ENCODE data around the gene HIF3A.
"Not testable (repeated sequence)": the region's sequence is repeated elsewhere in the genome, so short reads cannot be mapped to it uniquely, and the experiment has no call there.

Gene HIF3A

DNA sequence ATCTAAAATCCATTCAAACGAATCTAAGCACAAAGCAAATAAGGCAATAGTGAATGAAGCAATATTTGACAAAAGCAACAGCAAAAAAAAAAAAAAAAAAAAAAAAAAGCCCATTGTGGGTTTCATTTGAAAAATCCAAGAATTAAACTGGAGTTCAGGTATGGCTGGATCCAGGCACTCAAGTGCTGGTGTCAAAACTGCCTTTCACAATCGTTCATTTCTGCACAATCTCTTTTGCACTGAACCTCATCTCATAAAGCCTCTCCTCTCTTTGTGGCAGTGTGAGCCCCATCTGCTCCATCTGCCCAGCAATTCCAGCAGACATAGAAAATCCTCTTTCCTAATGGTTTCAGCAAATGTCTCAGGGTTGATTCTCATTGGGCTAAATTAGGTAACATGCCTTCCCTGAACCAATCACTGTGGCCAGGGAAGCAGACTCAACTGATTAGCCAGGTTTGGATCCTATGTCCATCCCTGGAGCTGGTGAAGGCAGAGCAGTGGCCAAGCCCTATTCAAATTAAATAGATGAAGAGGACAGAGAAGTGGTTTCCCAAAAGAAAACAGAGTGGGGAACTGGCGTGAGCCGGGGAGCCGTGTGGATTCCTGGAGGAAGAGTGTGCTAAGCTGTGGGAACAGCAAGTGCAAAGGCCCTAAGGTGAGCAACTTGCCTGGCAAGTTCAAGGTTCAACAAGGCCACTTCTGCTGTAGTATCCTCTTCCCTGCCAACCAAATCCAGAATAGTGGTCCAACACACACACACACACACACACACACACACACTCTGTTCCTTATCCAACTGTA lies 1.2 kb upstream of the HIF3A start:
- DNase-seq = no peak

DNA sequence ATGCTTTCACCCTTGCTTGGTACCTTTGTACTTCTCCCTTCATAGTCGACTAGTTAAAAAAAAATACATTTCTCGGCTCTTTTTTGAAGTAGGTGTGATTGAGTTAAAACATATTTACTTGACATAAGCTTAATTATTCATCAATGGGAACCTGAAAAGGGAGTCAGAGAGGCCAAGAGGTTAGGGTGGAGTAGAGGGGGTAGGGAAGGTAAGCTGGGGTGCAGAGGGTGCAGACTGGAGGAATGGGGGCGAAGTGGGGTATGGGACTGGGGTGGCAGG lies 701 bp upstream of the HIF3A start:
- no peak for DNase-seq

DNA sequence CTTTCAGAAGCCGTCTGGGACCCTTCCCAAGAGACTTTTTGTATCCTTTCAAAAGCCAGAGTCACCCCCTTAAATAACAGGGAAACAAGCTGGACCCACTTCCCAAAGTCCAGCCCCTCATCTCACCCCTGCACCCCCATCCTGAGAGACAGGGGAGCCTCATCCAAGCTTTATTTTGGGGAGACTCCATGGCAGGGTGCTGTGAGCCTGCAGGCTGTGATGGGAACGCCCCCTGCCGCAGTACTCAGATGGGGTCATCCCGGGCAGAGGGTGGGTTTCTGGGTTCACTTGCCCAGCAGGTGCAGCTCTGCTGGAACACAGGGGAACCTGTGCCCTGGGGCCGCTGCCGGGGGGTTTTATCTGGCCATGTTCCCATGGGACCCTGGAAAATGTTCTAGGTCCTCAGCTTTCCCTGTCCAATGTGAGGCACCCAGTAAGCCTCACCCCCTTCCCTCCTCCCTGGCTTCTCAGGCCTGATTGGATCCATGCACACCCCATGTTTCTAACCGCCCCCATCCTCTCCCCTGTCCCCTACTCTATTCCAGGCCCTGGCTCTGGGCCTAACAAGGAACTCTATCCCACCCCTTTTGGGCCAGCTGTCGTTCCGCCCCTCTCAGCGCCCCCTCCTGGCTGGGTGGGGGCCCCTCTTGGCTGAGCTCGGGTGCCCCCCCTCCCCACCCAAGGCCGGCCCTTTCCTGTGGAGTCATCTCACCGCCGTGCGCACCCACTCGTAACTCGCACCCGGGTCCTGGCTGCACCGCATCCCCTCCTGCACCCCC lies 1.0 kb downstream of the HIF3A start:
- DNase-seq = no peak

DNA sequence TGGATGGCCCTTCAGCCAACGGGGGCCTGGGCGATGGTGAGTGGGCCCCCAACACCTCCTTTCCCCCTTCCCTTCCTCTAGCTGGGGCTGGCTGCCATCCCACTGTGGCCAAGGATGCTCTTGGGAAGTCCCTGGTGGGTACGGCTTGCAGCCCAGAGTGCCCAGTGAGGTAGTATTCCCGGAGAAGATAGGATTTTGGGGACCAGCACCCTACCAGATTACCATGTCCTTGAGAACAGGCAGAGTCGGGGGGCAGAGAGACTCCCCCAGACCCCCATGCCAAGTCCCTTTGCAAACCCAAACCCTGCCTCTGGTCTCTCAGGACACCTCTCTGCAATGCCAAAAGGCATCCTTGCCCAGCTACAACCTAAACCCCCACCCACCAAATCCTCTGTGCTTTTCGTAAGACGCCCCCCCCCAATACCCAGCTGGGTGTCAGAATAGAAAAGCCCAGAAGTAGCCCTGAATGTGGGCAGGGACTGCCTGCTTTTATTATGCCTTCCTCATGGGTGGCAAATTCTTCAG lies 1.7 kb downstream of the HIF3A start:
- DNase-seq = no peak

DNA sequence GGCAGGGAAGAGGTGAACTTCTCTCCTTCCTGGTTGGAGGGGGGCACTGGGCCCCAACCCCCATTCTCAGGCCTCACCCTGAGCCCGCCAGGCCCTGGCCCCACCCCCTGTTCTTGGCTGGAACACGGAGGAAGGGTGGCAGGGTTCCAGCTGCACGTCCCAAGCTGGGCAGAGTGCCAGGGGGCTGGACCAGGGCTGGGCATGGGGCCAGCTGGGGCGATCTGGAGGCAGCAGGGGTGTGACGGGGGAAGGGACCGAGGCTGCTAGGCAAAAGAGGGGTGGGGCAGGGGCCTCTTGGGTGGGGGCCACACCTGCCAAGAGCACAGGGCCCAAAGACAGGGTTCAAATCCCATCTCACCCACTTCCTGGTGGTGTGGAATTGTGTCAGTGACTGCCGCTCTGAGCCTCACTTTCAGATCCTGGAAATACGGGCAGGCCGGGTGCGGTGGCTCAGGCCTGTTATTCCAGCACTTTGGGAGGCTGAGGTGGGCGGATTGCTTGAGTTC lies 2.2 kb downstream of the HIF3A start:
- no peak for DNase-seq

DNA sequence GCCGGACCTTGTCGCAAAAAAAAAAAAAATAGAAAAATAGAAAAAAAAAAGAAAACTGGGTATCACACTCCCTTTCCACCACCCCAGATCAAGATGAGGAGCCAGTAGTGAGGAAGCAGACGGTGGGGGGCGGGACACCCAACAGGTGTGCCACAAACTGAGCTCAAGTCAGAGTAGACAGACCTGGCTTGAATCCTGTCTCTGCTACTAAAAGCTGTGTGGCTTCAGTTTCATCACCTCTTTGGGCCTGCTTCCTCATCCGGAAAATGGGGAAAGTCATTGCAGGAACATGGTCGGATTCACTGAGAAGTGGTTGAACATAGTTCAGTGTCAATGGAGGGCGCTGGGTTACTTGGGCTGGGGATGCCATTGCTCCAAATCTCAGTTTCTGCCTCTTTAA lies 2.9 kb downstream of the HIF3A start:
- no peak for DNase-seq

DNA sequence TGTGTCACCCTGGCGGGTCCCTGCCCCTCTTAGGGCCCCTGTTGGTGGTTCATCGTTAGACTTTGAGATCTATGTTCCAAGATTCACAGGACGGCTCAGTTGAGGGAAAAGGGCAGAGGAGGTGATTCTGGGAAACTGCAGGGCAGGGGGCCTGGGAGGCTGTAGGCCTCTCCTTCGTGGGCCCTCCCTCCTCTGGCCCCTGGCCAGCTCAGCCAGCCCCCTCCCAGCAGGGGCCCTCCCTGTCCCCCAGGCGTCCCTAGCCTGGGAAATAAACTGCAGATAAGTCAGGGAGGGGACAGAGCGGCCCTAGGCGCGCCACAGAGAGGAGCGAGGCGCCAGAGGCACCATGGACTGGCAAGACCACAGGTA lies 6.5 kb downstream of the HIF3A start:
- DNase-seq = no peak

DNA sequence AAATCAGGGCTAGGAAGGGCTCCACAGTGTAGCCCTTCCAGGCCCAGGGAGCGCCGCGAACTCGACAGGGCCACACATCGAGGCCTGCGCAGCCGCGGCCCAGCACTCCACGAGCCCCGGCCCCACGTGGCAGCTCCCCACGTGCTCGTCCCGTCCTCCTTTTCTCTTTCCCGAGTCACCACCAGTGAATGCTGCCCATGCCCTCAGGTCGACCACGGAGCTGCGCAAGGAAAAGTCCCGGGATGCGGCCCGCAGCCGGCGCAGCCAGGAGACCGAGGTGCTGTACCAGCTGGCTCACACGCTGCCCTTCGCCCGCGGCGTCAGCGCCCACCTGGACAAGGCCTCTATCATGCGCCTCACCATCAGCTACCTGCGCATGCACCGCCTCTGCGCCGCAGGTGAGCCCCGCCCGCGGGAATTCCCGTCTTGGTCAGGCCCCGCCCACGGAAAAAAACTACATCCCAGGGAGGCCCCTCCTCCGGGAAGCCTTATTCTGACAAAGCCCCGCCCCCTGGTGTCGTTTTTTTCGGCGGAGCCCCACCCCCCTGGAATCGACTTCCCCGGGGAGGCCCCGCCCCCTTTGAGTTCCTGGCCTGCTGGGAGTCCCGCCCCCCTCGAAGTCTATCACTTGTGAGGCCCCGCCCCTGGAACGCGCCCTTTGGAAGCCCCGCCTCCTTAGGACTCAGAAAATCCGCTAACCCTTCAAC lies 7.0 kb downstream of the HIF3A start:
- DNase-seq = no peak

DNA sequence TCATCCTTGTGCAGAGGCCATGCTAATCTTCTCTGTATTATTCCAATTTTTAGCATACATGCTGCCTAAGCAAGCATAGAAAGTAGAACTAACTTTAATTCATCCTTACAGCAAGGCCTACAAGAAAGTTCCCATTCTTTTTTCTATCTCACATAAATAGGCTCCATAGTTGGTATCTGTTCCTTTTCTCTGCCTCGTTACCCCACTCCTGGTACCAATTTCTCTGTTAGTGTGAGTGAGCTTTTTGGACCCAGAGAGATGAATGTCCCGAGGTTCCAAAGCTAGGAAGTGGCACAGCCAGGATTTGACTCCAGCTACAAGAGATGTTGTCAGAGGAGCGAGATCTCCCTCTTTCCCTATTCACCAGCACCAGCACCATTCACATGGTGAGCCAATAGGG lies 9.7 kb downstream of the HIF3A start:
- no peak for DNase-seq

DNA sequence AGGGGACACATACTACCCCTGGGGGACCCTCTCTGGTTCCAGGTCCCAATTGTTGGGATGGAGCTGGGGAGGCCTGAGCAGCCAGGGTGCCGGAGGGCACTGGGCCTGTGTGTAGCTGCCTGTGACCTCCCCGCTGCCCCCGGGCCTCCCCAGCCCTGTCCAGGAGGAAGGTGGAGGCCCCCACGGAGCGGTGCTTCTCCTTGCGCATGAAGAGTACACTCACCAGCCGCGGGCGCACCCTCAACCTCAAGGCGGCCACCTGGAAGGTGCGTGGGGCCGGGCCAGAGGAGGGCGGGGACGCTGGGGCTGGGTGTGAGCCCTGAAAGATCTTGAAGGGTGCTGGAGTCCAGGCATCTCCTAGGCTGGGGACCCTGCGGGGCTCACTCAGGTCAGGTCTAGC lies 11.7 kb downstream of the HIF3A start:
- no peak for DNase-seq

DNA sequence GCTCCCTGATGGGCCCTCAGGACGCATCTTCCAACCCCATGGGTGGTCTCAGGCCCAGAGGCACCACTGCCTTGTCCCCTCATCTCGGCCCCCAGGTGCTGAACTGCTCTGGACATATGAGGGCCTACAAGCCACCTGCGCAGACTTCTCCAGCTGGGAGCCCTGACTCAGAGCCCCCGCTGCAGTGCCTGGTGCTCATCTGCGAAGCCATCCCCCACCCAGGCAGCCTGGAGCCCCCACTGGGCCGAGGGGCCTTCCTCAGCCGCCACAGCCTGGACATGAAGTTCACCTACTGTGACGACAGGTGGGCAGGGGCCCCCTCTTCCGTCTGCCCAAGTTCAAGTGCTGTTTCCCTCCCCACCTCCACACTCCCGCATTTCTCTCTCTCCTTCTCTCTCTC lies 12.2 kb downstream of the HIF3A start:
- DNase-seq = no peak

DNA sequence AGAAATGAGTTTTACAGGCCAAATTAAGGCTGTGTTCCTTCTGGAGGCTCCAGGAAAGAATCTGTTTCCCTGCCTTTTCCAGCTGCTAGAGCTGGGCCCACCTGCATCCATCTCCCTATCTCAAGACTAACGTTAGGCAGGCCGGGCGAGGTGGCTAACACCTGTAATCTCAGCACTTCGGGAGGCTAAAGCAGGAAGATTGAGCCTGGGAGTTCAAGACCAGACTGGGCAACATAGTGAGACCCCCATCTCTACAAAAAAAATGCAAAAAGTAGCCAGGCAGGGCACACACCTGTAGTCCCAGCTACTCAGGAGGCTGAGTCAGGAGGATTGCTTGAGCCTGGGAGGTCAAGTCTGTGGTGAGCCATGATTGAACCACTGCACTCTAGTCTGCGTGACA lies 14.6 kb downstream of the HIF3A start:
- no peak for DNase-seq

DNA sequence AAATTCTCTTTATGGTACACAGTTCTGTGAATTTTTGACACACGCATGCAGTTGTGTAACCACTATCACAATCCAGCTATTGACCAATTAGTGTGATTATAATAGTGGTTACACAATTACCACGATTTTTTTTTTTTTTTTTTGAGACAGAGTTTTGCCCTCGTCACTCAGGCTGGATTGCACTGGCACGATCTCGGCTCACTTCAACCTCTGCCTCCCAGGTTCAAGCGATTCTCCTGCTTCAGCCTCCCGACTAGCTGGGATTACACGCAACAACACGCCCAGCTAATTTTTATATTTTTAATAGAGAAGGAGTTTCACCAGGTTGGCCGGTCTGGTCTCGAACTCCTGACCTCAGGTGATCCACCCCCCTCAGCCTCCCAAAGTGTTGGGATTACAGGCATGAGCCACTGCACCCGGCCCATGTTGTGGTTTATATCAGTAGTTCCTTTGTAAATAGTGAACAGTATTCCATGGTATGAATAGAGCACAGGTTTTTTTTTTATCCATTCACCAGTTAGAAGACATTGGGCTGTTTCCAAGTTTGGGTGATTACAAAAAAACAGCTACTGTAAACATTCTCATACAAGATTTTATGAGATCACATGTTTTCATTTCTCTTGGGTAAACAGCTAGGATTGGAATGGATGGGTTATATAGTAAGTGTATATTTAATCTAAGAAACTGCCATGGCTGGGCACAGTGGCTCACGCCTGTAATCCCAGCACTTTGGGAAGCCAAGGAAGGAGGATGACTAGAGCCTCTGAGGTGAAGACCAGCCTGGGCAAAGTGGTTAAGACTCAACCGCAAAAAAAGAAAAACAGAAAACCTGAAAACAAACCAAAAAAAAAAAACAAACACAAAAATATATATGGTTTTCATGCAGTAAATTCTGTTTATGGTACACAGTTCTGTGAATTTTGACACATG lies 17.0 kb downstream of the HIF3A start:
- DNase-seq = not testable (repeated sequence)

DNA sequence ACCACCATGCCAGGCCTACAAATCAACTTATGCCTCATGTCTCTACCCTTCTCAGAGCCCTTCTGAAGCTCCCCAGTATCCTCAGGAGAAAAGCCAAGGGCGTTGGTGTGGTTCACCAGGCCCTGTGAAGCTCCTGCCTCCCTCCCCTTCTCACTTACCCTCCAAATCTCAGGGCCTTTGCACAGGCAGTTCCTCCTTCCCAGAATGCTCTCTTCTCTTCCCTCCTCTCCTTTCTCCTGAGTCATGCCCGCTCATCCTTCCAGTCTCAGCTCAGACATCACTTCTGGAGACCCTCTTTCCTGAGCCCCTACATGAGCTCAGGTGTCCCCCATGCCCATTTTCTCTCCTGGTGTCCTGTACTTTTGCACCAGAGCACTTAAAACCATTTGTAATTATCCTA lies 20.5 kb downstream of the HIF3A start:
- DNase-seq = no peak

DNA sequence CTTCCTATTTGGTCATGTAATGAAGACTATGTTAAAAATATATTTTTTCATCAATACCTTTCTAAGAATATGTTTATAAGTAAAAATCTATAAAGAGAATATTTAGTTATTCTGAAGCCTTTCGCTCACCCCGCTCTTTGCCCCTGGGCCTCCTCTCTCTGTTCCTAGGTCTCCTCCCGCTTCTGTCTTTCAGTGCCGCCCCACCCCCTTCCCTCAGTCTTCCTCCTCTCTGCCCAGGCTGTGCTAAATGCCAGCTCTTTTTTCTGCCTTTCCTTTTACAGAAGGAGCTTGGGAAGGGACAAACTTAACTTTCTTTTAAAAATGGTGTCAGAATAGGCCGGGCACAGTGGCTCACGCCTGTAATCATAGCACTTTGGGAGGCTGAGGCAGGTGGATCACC lies 22.8 kb downstream of the HIF3A start:
- DNase-seq = no peak

DNA sequence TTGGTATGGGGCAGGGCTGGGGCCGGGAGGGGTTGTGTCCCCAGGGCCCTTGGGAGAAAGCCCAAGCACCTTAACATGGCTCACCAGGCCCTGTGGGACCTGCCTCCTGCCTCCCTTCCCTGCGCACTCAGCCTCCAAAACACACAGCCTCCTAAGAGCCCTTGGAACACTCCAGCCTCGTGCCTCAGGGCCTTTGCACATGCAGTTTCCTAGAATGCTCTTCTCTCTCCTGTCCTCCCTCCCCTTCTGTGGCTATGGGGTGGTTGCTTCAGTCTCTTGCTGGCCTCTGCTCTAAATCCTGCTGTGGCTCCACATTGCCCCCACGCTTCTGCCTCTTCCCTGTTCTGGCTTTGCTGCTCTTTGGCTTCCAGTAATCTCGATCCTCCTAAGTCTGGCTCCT lies 23.7 kb downstream of the HIF3A start:
- no peak for DNase-seq

DNA sequence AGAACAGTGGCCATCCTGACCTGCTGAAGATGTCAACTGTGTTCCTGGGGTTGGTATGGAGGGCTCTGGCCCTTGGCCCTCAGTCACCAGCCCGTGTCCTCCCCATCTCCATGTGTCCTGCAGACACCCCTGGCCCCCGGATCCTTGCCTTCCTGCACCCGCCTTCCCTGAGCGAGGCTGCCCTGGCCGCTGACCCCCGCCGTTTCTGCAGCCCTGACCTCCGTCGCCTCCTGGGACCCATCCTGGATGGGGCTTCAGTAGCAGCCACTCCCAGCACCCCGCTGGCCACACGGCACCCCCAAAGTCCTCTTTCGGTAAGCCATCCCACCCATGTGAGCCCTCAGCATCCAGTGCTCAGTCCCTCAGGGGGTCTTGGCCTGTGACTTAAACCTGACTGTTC lies 24.8 kb downstream of the HIF3A start:
- DNase-seq = no peak

DNA sequence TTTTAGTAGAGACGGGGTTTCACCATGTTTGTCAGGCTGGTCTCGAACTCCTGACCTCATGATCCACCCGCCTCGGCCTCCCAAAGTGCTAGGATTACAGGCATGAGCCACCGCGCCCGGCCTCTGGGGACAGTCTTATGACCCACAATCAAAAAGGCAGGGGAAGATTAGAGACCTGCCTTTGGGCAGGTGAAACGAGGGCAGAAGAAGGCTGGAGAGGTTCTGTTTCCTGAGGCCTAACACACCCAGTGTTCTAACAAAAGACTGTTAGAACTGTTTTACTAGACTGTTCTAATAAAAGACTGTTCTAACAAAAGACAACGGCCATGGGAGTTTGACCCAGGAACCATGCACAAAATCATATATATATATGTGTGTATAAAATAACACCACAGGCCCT lies 26.4 kb downstream of the HIF3A start:
- not testable (repeated sequence) for DNase-seq

DNA sequence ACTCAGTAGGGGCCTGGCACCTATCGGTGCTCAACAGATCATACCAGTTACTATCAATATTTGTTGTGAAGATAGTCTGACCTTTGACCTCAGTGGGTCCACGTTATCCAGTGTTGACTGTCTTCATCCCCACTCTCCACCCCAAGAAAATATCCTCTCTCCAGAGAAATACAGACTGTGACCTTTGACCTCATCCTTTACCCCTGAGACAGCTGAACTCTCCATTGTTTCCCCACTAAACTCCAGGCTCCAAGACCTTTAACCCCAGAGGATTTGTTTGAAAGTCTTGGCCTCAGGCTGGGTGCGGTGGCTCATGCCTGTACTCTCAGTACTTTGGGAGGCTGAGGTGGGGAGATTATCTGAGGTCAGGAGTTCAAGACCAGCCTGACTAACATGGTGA lies 27.4 kb downstream of the HIF3A start:
- no peak for DNase-seq

DNA sequence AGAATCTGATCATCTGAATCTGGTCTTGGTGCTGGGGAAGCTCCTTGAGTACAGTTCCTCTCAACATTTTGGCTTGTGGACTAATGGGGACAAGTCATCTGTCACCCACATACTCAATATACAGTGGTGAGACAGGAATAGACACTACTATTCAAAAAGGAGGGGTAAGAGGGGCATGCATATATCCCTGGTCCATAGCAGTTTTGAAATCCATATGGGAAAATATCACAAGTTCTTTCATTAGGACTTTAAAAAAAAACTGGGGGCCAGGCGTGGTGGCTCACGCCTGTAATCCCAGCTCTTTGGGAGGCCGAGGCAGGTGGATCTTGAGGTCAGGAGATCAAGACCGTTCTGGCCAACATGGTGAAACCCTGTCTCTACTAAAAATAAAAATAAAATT lies 29.8 kb downstream of the HIF3A start:
- DNase-seq = no peak

DNA sequence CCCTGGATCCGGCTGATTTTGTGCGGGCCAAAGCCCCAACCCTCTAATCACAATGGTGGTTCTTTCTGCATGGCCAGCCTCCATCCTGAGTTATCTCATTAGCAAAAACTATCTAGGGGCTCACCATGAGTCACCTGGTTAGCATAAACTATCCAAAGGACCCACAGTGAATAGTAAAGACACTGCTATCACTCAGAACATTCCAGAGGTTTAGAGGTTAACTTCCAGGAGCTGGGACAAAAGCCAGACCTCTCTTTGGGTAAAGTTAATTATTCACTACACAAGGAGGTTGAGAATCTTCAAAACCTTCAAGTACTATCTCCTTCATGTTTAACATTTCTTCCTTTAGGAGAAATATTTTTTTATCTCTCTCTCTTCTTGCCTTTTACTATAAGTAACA lies 31.2 kb downstream of the HIF3A start:
- no peak for DNase-seq

DNA sequence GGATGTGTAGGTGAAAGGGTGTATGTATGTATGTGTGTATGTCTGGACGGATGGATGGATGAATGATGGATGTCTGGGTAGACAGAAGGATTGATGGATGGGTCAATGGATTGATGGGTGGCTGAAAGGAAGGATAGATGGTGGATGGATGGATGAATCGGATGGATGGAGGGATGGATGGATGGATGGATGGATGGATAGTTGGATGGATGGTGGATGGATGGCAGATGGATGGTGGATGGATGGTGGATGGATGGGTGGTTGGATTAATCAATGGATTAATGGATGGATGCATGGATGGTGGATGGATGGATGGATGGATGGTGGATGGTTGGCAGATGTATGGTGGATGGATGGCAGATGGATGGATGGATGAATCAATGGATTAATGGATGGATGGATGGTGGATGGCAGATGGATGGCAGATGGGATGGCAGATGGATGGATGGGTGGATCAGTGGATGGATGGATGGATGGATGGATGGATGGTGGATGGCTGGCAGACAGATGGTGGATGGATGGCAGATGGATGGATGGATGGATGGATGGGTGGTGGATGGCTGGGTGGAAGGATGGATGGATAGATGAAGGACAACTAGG lies 33.6 kb downstream of the HIF3A start:
- DNase-seq = no peak

All from CD4-positive, alpha-beta T cell treated with Interleukin-4 for 4 hours (primary cell).